ENCODE results near the gene PVRIG. TPM values are rescaled to one million over a fixed set of nuclear protein-coding genes. Genes with fewer than 3 reads are reported as not detected.
"Not testable (repeated sequence)": the region's sequence is repeated elsewhere in the genome, so short reads cannot be mapped to it uniquely, and the experiment has no call there.

The PVRIG gene
- total and polyA plus RNA-seq, 9 of the 15 experiments (the other 6 are each of a cell fraction or from before 2014, with no cell fraction given), result 0.16 to 0.64 TPM; not detected in 7

- TF ChIP-seq, protein P1, sequence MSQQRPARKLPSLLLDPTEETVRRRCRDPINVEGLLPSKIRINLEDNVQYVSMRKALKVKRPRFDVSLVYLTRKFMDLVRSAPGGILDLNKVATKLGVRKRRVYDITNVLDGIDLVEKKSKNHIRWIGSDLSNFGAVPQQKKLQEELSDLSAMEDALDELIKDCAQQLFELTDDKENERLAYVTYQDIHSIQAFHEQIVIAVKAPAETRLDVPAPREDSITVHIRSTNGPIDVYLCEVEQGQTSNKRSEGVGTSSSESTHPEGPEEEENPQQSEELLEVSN (IDR thresholded peaks at IDR 0.05; ENCODE audit: borderline replicate concordance in 1 of 2, extremely low read depth in 1 of 2, insufficient read depth in 1 of 2, insufficient read length in 1 of 2, low read depth in 1 of 2, low read length in 1 of 2, poor library complexity in 1 of 2, severe bottlenecking in 1 of 2), result peak in 1 of 2 experiments; percentile 40
- TF ChIP-seq KDM1A (IDR thresholded peaks at IDR 0.05) (peak in 1 of 2 experiments; percentile 12; a peak in 1 of 4 replicates), GATAD2A (IDR thresholded peaks at IDR 0.05) (peak; percentile 66; the same call in 1 of the 2 replicates), TAL1 (IDR thresholded peaks at IDR 0.05) (peak; percentile 37; the same call in 1 of the 2 replicates), FOSL1 (tag; conservative IDR thresholded peaks at IDR 0.05) (peak; percentile 71), ATF7 (IDR thresholded peaks at IDR 0.05) (peak; percentile 24; the same call in 1 of the 2 replicates), JUND (IDR thresholded peaks at IDR 0.05; ENCODE audit: borderline replicate concordance, low read depth, low read length) (peak; percentile 72), JUND (tag; IDR thresholded peaks at IDR 0.05; ENCODE audit: borderline replicate concordance, low read depth, low read length) (peak; percentile 60; the same call in 1 of the 3 replicates), CXXC5 (CRISPR knock-in tag; IDR thresholded peaks at IDR 0.05) (peak; percentile 32; the same call in 1 of the 2 replicates), NRF1 (conservative IDR thresholded peaks at IDR 0.05 in 1 of 2, IDR thresholded peaks at IDR 0.05 in 1 of 2) (0 out of 4 replicates have a peak, but pooled peaks of 1 of the 2 experiments have one; percentile 11), L3MBTL2 (IDR thresholded peaks at IDR 0.05) (0 out of 2 replicates have a peak, but pooled peaks have one; percentile 22), TFAP4 (CRISPR knock-in tag; IDR thresholded peaks at IDR 0.05; ENCODE audit: borderline replicate concordance) (peak; percentile 89), MEIS2 (IDR thresholded peaks at IDR 0.05; ENCODE audit: partially characterized antibody) (peak; percentile 73), JUN (IDR thresholded peaks at IDR 0.05; ENCODE audit: borderline replicate concordance, low read depth, low read length) (peak; percentile 9; the same call in 1 of the 2 replicates), TCF3 (CRISPR knock-in tag; IDR thresholded peaks at IDR 0.05) (peak; percentile 72), USF2 (CRISPR knock-in tag; IDR thresholded peaks at IDR 0.05) (0 out of 2 replicates have a peak, but pooled peaks have one; percentile 22), CBFA2T2 (conservative IDR thresholded peaks at IDR 0.05) (peak; percentile 62), DACH1 (IDR thresholded peaks at IDR 0.05; ENCODE audit: partially characterized antibody) (peak; percentile 71), NR2C2 (tag; IDR thresholded peaks at IDR 0.05) (peak; percentile 77), NR2C1 (IDR thresholded peaks at IDR 0.05) (peak; percentile 68), NR2C1 (tag; IDR thresholded peaks at IDR 0.05) (peak; percentile 81)
- TF ChIP-seq, protein P2, sequence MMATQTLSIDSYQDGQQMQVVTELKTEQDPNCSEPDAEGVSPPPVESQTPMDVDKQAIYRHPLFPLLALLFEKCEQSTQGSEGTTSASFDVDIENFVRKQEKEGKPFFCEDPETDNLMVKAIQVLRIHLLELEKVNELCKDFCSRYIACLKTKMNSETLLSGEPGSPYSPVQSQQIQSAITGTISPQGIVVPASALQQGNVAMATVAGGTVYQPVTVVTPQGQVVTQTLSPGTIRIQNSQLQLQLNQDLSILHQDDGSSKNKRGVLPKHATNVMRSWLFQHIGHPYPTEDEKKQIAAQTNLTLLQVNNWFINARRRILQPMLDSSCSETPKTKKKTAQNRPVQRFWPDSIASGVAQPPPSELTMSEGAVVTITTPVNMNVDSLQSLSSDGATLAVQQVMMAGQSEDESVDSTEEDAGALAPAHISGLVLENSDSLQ (IDR thresholded peaks at IDR 0.05), result 0 out of 2 replicates have a peak, but pooled peaks have one; percentile 39
- not testable (repeated sequence) for TF ChIP-seq JUN (CRISPR knock-in tag; IDR thresholded peaks at IDR 0.05; ENCODE audit: borderline replicate concordance); NR2C2 (CRISPR knock-in tag; IDR thresholded peaks at IDR 0.05)
- TF ChIP-seq, protein P3, sequence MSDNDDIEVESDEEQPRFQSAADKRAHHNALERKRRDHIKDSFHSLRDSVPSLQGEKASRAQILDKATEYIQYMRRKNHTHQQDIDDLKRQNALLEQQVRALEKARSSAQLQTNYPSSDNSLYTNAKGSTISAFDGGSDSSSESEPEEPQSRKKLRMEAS (CRISPR knock-in tag; IDR thresholded peaks at IDR 0.05), result peak; percentile 59
Measured at GRCh38 chr7:100269306-100270045, 49.7 kb downstream of the PVRIG start (continued).

All from K562 (cell line).